Mesenteric fat pad (tissue), 1 donor: ENCODE results near the gene LFNG. TPM values are rescaled to one million over a fixed set of nuclear protein-coding genes. Genes with fewer than 3 reads are reported as not detected.

Experiments used
- DNase-seq: peaks from one replicate; pipeline ENCODE4 v3.0.0-alpha.2; 2020; ENCODE audit warnings: low spot score
- long read RNA-seq: library from polyadenylated mRNA; unstranded; transcript quantifications from one replicate; pipeline ENCODE4 v2.0.0, GENCODE V29; 2020
- total RNA-seq: library from RNA; stranded (reverse); fragmentation: NEBNext Ultra II Directional; extraction: Animal tissue kit (Norgen Biotek cat#: 25700); gene quantifications from one replicate; pipeline ENCODE4 v1.2.1, GENCODE V29; 2021
- donor health status: DM: yes; HTN: yes; CAD: no.

LFNG gene
- 43.8 TPM for total RNA-seq
- long read RNA-seq, partial matches to known transcripts = 4 of 4 reads
- long read RNA-seq, other reads (novel, unspliced or antisense) = 0 of 4 reads

DNA sequence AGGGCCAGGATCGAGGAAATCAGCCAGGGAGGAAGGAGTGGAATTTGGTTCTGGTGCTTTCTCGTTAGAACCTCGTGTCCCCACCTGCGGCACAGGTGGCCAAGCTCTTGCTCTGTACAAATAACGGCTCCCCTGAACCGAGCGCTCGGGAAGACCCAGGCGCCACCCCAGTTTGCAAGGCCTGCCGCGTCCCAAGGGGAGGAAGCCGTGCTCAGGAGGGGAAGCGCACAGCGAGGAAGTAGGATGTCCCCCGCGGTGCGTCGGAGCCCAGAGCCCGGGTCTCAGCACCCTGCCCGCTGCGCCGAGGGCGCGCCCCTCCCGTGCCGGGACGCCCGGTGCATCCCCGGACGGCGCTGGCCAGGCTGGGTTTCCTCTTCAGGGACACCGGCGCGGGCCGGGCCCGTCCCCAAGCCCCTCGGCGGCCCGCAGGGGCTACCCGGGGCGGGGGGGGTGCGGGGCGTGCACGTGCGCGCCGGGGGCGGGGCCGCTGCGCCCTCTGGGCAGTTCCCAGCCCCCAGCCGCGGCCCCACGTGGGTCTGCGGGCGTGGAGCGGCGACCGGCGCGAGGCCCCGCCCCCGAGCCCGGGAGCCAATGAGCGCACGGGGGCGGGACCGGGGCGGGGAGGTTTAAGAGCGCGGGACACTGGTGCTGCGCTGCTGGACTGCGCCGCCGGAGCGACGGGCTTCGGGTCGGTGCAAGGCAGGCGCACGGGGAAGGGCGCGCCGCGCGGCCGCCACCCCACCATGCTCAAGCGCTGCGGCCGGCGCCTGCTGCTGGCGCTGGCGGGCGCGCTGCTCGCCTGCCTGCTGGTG lies at the start of gene LFNG:
TSS of gene LFNG (plus strand) at position 656 of the 812 bp plus-strand sequence. CDS start at position 744, 88 bp downstream.
- DNase-seq = no peak

DNA sequence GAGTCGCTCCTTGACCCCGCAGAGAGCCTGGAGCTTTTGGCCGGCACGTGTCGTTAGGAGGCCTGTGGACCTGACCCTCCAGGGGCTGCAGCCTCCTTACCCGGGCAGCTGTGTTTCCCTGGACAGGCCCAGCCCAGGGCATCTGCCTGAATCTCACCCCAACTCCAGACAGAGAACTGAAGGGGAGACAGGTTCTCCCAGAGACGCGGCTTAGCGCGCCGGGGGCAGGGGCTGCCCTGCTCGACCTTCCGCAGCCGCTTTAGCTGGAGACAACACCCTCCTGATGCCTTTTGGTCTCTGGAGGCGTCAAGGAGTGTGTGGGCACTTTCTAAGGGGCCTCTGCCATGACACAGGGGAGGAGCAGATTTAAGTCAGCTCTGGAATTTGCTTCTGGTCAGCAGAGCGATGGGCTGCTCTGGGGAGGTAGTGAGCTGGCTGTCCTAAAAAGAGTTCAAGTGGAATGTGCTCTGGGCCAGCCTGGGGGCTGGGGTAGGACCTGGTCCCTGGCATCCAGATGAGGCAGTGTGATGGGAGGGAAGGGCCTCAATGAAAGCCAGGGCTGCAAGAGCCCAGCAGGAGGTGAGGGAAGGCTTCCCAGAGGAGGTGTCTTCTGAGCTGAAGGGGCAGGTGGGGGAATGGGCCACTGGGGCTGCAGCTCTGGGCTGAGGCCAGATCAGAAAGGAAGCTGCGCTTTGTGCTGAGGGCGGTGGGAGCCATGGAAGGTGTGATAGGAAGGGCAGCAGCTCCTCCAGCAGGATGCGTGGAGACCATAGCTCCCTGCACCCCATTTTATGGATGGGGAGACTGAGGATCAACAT lies 49.2 kb upstream of the LFNG start:
- DNase-seq = no peak

DNA sequence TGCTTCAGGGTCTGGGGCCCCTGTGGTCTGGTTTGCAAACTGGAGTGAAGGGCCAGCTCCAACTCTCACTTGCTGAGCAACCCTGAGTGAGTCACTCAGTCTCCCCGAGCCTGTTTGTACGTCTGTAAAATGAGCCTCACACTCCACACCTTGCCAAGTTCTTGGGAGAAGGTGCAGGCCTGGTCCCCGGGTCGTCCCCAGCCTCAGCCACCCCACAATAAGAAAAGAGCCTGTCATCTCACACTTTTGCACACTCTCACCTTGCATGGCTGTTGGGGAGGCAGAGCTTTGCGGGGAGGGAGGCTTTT lies 48.6 kb upstream of the LFNG start:
- no peak for DNase-seq

DNA sequence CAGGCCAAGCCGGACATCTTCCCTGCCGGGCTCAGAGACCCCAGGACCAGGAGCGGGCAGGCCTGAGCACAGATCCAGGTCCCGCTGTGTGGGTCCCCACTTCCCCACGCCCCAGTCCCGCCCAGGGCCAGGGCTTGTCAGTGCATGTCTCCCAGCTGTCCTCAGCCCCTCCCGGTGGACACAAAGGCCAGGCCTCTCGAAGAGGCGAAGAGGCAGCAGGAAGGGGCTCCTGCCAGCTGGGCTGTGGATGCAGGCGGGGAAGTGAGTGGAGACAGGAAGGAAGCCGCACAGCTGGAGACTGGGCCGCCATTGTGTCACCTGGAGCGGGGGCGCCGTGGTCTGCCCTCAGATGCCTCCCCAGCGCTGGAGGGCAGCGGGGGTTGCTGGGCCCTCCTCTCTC lies 48.2 kb upstream of the LFNG start:
- DNase-seq = no peak

DNA sequence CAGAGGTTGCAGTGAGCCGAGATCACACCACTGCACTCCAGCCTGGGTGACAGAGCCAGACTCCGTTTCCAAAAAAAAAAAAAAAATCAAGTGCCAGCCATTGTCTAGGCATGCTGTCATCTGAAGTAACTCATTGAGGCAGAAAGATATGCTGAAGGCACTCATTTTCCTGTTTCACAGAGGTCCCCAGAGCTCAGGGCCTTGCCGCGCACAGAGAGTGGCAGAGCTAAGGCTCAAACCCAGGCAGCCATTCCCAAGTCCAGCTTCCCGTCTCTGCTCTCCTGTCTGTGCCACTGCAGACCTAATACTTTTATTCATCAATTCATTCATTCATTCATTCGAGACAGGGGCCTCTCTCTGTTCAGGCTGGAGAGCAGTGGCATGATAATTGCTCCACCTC lies 46.8 kb upstream of the LFNG start:
- DNase-seq = no peak

DNA sequence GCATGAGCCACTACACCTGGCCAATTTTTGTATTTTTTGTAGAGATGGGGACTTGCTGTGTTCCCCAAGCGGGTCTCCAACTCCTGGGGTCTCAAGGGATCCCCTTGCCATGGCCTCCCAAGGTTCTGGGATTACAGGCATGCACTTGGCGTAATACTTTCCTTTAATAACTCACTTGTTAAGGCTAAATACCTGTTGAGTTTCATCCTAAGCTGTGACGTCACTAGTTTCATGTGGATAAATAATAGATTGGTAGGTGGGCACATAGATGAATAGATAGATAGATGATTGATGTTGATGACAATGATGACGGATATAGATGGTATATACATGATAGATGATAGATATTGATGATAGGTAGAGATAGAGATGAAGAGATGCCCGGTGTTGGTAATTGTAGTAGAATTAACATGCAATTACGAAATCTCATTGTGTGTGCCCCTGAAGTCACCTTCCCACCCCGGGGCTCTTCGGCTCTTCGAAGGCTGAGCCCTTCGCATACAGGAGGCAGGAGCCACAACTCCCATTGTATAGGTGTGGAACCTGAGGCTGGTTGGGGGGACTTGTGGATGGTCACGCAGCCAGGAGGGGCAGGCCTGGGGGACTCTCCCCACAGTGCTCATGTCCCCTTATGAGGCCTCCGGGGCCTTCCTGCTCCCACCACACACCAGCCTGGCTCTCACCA lies 45.9 kb upstream of the LFNG start:
- no peak for DNase-seq

- no peak for DNase-seq
Measured at GRCh38 chr7:2474224-2474623, 45.4 kb upstream of the LFNG start.

- no peak for DNase-seq
Measured at GRCh38 chr7:2474813-2475677, 44.5 kb upstream of the LFNG start.

DNA sequence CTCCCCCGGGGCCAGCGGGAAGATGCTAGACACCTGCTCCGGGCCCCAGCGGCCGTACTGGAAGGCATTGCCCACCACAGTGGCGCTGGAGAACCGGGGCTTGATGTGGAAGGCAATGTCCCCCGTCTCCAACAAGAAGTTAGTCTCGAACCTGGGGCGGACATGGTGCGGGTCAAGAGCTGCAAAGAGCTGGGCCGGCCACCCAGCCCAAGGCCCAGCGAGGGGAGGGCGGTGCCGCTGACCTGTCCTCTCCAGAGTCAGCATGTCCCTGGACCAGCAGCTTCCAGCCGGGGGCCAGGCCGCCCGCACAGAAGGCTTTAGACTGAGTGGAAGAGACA lies 43.9 kb upstream of the LFNG start:
- DNase-seq = no peak

DNA sequence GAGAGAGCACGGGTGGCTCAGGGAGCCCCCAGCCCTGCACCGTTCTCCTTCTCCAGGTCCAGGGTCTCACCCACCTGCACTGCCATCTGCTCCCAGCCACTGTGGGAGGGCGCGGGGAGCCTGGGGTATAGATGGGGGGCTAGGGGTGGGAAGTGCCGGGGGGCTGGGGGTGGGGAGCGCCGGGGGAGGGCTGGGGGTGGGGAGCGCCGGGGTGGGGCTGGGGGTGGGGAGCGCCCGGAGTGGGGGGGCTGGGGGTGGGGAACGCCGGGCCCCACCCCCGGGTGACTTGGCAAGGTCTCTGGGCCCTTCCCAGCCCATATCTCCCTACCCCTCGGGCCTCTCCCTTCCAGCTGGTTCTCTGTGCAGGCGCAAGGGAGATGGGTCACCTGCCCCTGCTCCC lies 43.3 kb upstream of the LFNG start, which contains the start of gene GRIFIN:
TSS of gene GRIFIN (minus strand) at position 101 of the 400 bp plus-strand sequence. CDS start at position 86, 15 bp downstream.
- DNase-seq = no peak

DNA sequence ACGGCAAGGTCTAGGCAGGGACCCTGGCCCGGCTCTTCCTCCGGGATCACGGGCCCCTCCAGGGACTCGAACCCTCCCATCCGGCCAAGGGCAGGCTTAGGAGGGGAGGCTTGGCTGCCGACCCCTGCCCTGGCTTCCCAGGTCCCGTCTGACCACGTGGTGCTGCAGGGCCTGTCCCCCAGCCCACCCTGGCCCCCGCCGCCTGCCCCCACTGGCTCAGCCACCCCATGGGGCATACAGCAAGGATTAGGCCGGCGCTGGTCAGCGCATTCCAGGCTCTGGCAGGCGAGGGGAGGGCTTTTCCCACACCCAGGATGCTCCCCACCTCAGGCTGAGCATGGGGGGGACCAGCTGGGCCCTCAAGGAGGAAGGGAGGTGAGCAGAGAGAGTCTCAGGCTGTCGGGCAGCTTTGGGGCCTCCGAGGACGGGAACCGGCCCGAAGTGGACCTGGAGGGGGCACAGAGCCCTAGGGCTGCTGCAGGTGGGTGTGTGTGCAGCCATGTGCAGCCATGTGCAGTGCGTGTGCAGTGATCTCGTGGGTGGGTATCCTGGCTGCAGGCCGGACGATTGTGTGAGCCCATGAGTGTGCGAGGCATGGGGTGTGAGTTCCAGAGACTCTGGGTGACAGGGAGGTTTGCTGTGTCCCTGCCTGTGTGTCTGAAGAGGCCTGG lies 42.7 kb upstream of the LFNG start:
- DNase-seq = no peak

GRCh38 chr7:2477447-2478398 lies 41.9 kb upstream of the LFNG start:
- no peak for DNase-seq

- DNase-seq = no peak
Measured at GRCh38 chr7:2478399-2478785, 41.2 kb upstream of the LFNG start.

DNA sequence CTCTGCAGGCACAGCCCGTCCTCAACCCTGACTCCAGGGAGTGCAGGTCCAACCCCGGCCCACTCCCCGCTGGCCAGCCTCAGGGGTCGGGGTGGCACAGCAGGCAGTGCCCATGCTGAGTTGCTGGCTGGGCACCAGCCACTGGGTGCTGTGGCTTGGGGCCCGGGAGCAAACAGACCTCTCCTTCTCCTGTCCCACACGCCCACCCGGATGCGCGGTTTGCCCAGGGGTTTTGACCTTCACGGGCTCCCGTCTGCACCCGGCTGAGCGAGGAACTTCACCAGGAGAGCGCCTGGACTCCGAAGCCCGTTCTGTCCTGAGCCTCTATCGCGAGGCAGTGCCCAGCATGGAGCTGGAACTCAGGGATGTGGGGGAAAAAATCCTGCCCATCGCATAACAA lies 40.8 kb upstream of the LFNG start:
- DNase-seq = no peak

DNA sequence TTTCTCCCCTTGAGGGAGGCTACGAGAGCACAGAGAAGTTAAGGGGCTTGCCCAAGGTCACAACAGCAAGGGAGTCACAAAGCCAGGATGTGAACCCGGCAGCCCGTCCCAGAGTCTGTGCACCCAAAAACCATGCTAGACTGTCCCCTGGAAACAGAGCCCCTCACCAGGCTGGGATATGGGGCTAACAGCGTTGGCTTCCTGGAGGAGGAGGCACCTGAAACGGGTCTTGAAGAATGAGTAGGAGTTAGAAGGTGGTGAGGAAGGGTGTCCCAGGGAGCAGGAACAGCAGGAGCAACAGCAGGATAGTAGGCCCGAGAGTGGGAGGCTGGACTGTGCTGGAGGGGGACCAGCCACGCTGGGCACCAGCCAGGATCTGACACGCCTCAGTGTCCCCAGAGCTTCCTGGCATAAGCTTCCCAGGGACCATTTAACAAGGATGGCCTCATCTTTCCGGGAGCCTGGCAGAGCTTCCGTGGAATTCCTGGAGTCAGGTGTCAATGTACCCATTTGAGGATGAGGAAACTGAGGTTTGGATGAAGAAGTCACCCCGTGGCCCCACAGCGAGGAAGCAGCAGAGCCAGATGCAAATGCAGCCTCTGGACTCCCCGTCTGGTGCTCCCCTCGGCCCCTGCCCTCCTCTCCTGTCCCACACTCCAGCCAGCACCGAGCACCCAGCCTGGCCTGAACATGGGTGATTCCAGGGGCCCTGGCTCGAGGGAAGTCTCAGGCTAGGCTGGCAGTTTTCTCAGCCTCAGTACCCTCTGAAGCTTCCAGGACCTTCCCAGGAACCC lies 40.1 kb upstream of the LFNG start:
- no peak for DNase-seq

DNA sequence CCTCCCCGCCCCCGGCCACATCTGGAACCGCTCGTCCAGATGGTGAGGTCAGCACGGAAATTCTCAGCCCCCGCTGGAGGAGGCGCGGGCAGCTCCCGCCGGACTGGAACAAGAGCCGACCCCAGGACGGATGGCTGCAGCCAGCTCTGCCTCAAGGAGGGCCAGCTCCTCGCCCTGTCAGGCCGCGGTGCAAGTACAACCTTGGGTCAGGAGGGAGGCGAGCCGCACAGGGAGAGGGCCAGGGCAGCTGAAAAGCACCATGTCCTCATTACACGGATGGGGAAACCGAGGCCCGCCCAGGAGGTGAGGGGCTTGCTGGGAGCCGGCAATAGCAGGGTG lies 39.5 kb upstream of the LFNG start:
- no peak for DNase-seq

DNA sequence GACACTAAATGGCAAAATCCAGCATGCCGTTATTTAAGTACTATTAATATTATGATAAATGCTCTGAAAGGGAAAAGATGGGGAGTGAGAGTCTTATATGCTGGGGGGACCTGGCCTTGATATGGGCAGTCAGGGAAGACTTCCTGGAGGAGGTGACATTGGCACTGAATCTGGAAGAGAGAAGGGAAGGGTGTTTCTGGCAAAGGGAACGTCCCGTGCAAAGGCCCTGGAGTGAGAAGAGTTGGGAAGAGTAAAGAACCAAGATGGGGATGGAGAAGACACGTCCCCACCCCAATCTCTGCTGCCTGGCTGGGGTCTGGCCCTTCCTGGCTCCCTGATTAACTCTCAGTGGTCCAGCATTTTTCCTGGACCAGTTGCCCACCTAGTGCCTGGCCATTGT lies 38.4 kb upstream of the LFNG start:
- no peak for DNase-seq

DNA sequence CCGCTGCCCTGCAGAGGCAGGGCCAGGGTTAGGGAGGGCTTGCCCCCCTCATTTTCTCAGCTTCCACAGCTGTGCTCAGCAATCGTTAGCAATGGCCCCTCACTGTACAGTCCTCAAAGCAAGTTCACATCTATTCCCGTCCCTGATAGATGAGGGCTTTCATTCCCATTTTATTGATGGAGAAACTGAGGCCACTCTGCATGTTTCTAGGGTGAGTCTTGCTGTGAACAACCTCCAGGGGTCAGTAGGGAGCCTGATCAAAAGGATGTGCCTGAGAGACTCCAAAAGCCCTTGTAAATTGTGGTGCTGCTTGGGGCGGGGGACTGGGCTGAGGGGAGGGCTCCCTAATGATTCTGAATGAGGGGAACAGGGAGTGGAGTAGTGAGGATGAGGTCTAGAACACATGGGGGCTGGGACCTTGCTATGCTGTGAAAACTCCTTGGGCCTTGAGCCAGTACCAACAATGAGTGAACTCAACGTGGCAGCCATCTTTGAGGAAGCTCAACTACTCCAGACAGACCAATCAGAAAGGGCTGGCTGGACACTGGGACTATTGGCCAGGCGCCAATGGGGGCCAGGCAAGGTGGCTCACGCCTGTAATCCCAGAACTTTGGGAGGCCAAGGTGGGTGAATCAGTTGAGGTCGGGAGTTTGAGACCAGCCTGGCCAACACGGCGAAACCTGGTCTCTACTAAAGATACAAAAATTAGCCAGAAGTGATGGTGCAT lies 36.7 kb upstream of the LFNG start:
- no peak for DNase-seq
